Keratinocyte (primary cell): ENCODE results near the gene FAM120B. TPM values are rescaled to one million over a fixed set of nuclear protein-coding genes. Genes with fewer than 3 reads are reported as not detected.

Source experiments
- DNase-seq: peaks from one replicate; pipeline ENCODE4 v3.0.0-alpha.2; 2011; ENCODE audit warnings: low read depth, missing footprints, low spot score
- FAIRE-seq: peaks from 2 replicates; lab custom pipeline; 2011; peaks lifted over from hg19 to GRCh38; lab: Jason Lieb, UNC
- H2AFZ ChIP-seq: 2 replicates; pipeline ENCODE4 v1.6.0; 2012; ENCODE audit warnings: low read length, control low read depth, inconsistent platforms; ENCODE audit not compliant: control insufficient read depth
- H3K27ac ChIP-seq: 2 replicates; pipeline ENCODE4 v1.5.1; 2011; ENCODE audit warnings: low read length; ENCODE audit not compliant: control insufficient read depth, insufficient read depth
- H3K27me3 ChIP-seq: 3 replicates; pipeline ENCODE4 v1.6.0; 2011; ENCODE audit warnings: low read length; ENCODE audit not compliant: control insufficient read depth, insufficient read depth; ENCODE audit errors: extremely low read depth
- H3K36me3 ChIP-seq, 2 experiments: 2 replicates in 1 of 2; 3 replicates in 1 of 2; pipeline ENCODE4 v1.5.1; 2011; ENCODE audit warnings: low read length in 2 of 2, mild to moderate bottlenecking in 1 of 2; ENCODE audit not compliant: control insufficient read depth in 2 of 2, insufficient read depth in 2 of 2; ENCODE audit errors: extremely low read depth in 1 of 2
- H3K4me1 ChIP-seq: 3 replicates; pipeline ENCODE4 v1.5.1; 2011; ENCODE audit warnings: low read length; ENCODE audit not compliant: control insufficient read depth, insufficient read depth; ENCODE audit errors: extremely low read depth
- H3K4me2 ChIP-seq: 3 replicates; pipeline ENCODE4 v1.6.0; 2011; ENCODE audit warnings: low read depth, low read length; ENCODE audit not compliant: control insufficient read depth, insufficient read depth; ENCODE audit errors: extremely low read depth
- H3K4me3 ChIP-seq, 3 experiments: fragments of 200-600 bp in 1 of 3; sonication (generic) in 1 of 3; 2 replicates in 2 of 3; 3 replicates in 1 of 3; pipeline ENCODE4 v1.5.1; 2011 to 2016; ENCODE audit warnings: low read length in 3 of 3, mild to moderate bottlenecking in 3 of 3, control low read depth in 2 of 3, inconsistent platforms in 1 of 3, low read depth in 1 of 3, mixed read lengths in 1 of 3, mixed run types in 1 of 3, moderate library complexity in 1 of 3; ENCODE audit not compliant: control insufficient read depth in 2 of 3, insufficient read depth in 2 of 3; ENCODE audit errors: extremely low read depth in 1 of 3
- H3K79me2 ChIP-seq: 2 replicates; pipeline ENCODE4 v1.6.0; 2012; ENCODE audit warnings: low read length; ENCODE audit not compliant: control insufficient read depth, insufficient read depth
- H3K9ac ChIP-seq: 3 replicates; pipeline ENCODE4 v1.6.0; 2011; ENCODE audit warnings: low read length; ENCODE audit not compliant: control insufficient read depth, insufficient read depth; ENCODE audit errors: extremely low read depth
- H3K9me1 ChIP-seq: 3 replicates; pipeline ENCODE4 v1.6.0; 2011; ENCODE audit warnings: low read length; ENCODE audit not compliant: control insufficient read depth, insufficient read depth; ENCODE audit errors: extremely low read depth
- H3K9me3 ChIP-seq: 2 replicates; pipeline ENCODE4 v1.5.1; 2012; ENCODE audit warnings: low read depth, low read length; ENCODE audit not compliant: control insufficient read depth
- H4K20me1 ChIP-seq: 3 replicates; pipeline ENCODE4 v1.6.0; 2011; ENCODE audit warnings: low read length; ENCODE audit not compliant: control insufficient read depth, insufficient read depth; ENCODE audit errors: extremely low read depth
- CTCF ChIP-seq, 3 experiments: IDR thresholded peaks in 1 of 3; conservative IDR thresholded peaks in 1 of 3; optimal IDR thresholded peaks in 1 of 3; 2 replicates in 2 of 3; 3 replicates in 1 of 3; pipeline versions ENCODE3 to v1.5.1; 2011; ENCODE audit warnings: low read length in 3 of 3, mild to moderate bottlenecking in 3 of 3, moderate library complexity in 2 of 3, control low read depth in 1 of 3, inconsistent platforms in 1 of 3; ENCODE audit not compliant: insufficient read depth in 2 of 3; ENCODE audit errors: extremely low read depth in 1 of 3
- EZH2 ChIP-seq: IDR thresholded peaks from one replicate; pipeline ENCODE4 v1.6.1; 2012; ENCODE audit warnings: inconsistent platforms, mild to moderate bottlenecking, low read length, moderate library complexity
- dilution Hi-C: fragments of 300-500 bp; cut with MboI; formaldehyde crosslinking; loops from one replicate; pipeline ENCODE4 v1.7.0; 2020; ENCODE audit warnings: low sequenced_read_pairs; ENCODE audit not compliant: extremely low pct_ligation_motif_present
- polyA plus RNA-seq, 5 experiments: library from polyadenylated mRNA; depleted of rRNA in 3 of 5; stranded (reverse) in 3 of 5; stranded (forward) in 1 of 5; unstranded in 1 of 5; fragments of >200 nt; gene quantifications; 1 replicate in 1 of 5; 2 replicates in 3 of 5; 3 replicates in 1 of 5; pipeline versions ENCODE4 v1.2.1 to v1.2.3, GENCODE V29; 2011 to 2012; ENCODE audit warnings: missing spikeins in 2 of 5, low read depth in 1 of 5, low replicate concordance in 1 of 5

FAM120B gene
- polyA plus RNA-seq, 1 donor (not counting 4 experiments of a cell fraction or from before 2014, with no cell fraction given), result 17.4 TPM

- DNase-seq (no peak), FAIRE-seq (no peak)
- no peak overlapping the region for H3K4me3 ChIP-seq
- no peaks in the 10 kb centered on the region for H3K9me1 ChIP-seq
- H3K9me3 ChIP-seq, result peaks cover 3% of the 10 kb centered on the region
- peaks cover 2% of the 10 kb centered on the region for H3K79me2 ChIP-seq
- H4K20me1 ChIP-seq, result no peaks in the 10 kb centered on the region
- no peak overlapping the region for H2AFZ ChIP-seq
- H3K27ac ChIP-seq, result no peak overlapping the region
- no peak overlapping the region for H3K4me2 ChIP-seq
- peaks cover 17 to 26% of the 10 kb centered on the region in 2 experiments for H3K36me3 ChIP-seq
- dilution Hi-C loops, result no loop called here
- H3K27me3 ChIP-seq, result no peaks in the 10 kb centered on the region
- TF ChIP-seq CTCF (optimal IDR thresholded peaks at IDR 0.05 in 1 of 3, IDR thresholded peaks at IDR 0.05 in 1 of 3, conservative IDR thresholded peaks at IDR 0.05 in 1 of 3; ENCODE audit: extremely low read depth in 1 of 3, insufficient read depth in 2 of 3, low read length in 3 of 3) (no peak), EZH2 (no peak)
- H3K4me1 ChIP-seq, result peaks cover 12% of the 10 kb centered on the region
- H3K9ac ChIP-seq, result no peak overlapping the region
Measured at GRCh38 chr6:170346649-170347048, 40.1 kb downstream of the FAM120B start.

GRCh38 chr6:170347091-170347490 lies 40.5 kb downstream of the FAM120B start:
- Histone ChIP-seq H3K79me2 (peaks cover 2% of the 10 kb centered on the region), H3K4me3 (no peak overlapping the region), H3K27me3 (no peaks in the 10 kb centered on the region), H3K9ac (no peak overlapping the region), H2AFZ (no peak overlapping the region), H3K27ac (no peak overlapping the region), H3K9me1 (no peaks in the 10 kb centered on the region), H4K20me1 (no peaks in the 10 kb centered on the region), H3K36me3 (peaks cover 17 to 26% of the 10 kb centered on the region in 2 experiments), H3K9me3 (peaks cover 3% of the 10 kb centered on the region), H3K4me1 (peaks cover 12% of the 10 kb centered on the region), H3K4me2 (no peak overlapping the region)
- dilution Hi-C loops, result no loop called here
- FAIRE-seq, result no peak
- TF ChIP-seq CTCF (optimal IDR thresholded peaks at IDR 0.05 in 1 of 3, IDR thresholded peaks at IDR 0.05 in 1 of 3, conservative IDR thresholded peaks at IDR 0.05 in 1 of 3; ENCODE audit: extremely low read depth in 1 of 3, insufficient read depth in 2 of 3, low read length in 3 of 3) (no peak), EZH2 (no peak)
- no peak for DNase-seq
